Measurements from ENCODE around the gene MAFF.

DNA sequence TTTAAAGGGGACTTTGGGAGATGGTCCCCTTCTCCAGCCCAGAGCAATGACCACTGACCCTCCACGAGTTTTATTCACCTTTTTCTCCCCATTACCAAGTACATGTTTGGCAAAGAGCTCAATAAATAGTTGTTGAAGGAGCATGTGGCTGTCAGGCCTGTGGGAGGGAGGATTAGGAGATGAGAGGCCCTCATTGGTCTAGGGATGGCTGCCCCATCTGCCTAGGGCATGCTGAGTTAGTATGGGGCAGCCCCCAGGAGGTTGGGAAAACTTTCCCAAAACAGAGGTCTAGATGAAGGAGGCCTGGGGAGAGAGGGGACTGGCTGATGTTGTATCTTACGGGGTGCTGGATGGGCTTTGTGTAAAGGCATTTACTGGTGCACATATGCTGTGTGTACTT lies 10.6 kb downstream of the MAFF start:
- no peak for TF ChIP-seq POLR2AphosphoS5 (IDR thresholded peaks at IDR 0.05; ENCODE audit: low read depth, low read length)
- TF ChIP-seq, protein P1, sequence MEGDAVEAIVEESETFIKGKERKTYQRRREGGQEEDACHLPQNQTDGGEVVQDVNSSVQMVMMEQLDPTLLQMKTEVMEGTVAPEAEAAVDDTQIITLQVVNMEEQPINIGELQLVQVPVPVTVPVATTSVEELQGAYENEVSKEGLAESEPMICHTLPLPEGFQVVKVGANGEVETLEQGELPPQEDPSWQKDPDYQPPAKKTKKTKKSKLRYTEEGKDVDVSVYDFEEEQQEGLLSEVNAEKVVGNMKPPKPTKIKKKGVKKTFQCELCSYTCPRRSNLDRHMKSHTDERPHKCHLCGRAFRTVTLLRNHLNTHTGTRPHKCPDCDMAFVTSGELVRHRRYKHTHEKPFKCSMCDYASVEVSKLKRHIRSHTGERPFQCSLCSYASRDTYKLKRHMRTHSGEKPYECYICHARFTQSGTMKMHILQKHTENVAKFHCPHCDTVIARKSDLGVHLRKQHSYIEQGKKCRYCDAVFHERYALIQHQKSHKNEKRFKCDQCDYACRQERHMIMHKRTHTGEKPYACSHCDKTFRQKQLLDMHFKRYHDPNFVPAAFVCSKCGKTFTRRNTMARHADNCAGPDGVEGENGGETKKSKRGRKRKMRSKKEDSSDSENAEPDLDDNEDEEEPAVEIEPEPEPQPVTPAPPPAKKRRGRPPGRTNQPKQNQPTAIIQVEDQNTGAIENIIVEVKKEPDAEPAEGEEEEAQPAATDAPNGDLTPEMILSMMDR (IDR thresholded peaks at IDR 0.05 in 2 of 3, conservative IDR thresholded peaks at IDR 0.05 in 1 of 3; ENCODE audit: borderline replicate concordance in 1 of 3, insufficient read depth in 1 of 3, low read depth in 2 of 3, low read length in 2 of 3), result no peak
- no peak for TF ChIP-seq POLR2A (IDR thresholded peaks at IDR 0.05; ENCODE audit: borderline replicate concordance, extremely low read depth, insufficient read depth, insufficient read length)
- TF ChIP-seq, protein P2, sequence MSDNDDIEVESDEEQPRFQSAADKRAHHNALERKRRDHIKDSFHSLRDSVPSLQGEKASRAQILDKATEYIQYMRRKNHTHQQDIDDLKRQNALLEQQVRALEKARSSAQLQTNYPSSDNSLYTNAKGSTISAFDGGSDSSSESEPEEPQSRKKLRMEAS (IDR thresholded peaks at IDR 0.05), result no peak
- no peak for TF ChIP-seq YY1 (IDR thresholded peaks at IDR 0.05; ENCODE audit: extremely low read depth, insufficient replicate concordance, low read depth, low read length)
- TF ChIP-seq EZH2 (IDR thresholded peaks at IDR 0.05), result no peak
- TF ChIP-seq, protein P3, sequence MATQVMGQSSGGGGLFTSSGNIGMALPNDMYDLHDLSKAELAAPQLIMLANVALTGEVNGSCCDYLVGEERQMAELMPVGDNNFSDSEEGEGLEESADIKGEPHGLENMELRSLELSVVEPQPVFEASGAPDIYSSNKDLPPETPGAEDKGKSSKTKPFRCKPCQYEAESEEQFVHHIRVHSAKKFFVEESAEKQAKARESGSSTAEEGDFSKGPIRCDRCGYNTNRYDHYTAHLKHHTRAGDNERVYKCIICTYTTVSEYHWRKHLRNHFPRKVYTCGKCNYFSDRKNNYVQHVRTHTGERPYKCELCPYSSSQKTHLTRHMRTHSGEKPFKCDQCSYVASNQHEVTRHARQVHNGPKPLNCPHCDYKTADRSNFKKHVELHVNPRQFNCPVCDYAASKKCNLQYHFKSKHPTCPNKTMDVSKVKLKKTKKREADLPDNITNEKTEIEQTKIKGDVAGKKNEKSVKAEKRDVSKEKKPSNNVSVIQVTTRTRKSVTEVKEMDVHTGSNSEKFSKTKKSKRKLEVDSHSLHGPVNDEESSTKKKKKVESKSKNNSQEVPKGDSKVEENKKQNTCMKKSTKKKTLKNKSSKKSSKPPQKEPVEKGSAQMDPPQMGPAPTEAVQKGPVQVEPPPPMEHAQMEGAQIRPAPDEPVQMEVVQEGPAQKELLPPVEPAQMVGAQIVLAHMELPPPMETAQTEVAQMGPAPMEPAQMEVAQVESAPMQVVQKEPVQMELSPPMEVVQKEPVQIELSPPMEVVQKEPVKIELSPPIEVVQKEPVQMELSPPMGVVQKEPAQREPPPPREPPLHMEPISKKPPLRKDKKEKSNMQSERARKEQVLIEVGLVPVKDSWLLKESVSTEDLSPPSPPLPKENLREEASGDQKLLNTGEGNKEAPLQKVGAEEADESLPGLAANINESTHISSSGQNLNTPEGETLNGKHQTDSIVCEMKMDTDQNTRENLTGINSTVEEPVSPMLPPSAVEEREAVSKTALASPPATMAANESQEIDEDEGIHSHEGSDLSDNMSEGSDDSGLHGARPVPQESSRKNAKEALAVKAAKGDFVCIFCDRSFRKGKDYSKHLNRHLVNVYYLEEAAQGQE (IDR thresholded peaks at IDR 0.05; ENCODE audit: low read depth), result no peak
